Vagina (tissue), 2 donors: ENCODE measurements around the gene ITGAE. TPM values are rescaled to one million over a fixed set of nuclear protein-coding genes. Genes with fewer than 3 reads are reported as not detected.

Source experiments
- DNase-seq, 2 donors: peaks; one replicate each; pipeline ENCODE4 v3.0.0-alpha.2; 2017; ENCODE audit errors: extremely low spot score in 2 of 2
- H3K27ac ChIP-seq: fragments of 200-600 bp; sonication (generic); one replicate; pipeline ENCODE4 v1.5.1; 2019
- H3K27me3 ChIP-seq: fragments of 200-600 bp; sonication (generic); one replicate; pipeline ENCODE4 v1.5.1; 2019
- H3K36me3 ChIP-seq, 2 donors: fragments of 200-600 bp; sonication (generic); one replicate each; pipeline ENCODE4 v1.5.1; 2017 to 2019
- H3K4me1 ChIP-seq: fragments of 200-600 bp; sonication (generic); one replicate; pipeline ENCODE4 v1.5.1; 2019
- H3K4me3 ChIP-seq, 2 donors: fragments of 200-600 bp; sonication (generic); 1 replicate in 1 of 2; 2 replicates in 1 of 2; pipeline ENCODE4 v1.5.1; 2016 to 2019
- H3K9me3 ChIP-seq: fragments of 200-600 bp; sonication (generic); one replicate; pipeline ENCODE4 v1.5.1; 2019
- CTCF ChIP-seq, 3 experiments: fragments of 450-650 bp in 2 of 3; fragments of 200-600 bp in 1 of 3; sonication (generic) in 1 of 3; IDR thresholded peaks; one replicate each; pipeline ENCODE4 v1.5.1; 2017 to 2019; ENCODE audit warnings: antibody characterized with exemption in 3 of 3, mild to moderate bottlenecking in 2 of 3, moderate library complexity in 2 of 3
- POLR2A ChIP-seq, 2 donors: fragments of 450-650 bp; IDR thresholded peaks; one replicate each; pipeline ENCODE4 v1.6.1; 2017; ENCODE audit warnings: antibody characterized with exemption in 2 of 2, mild to moderate bottlenecking in 2 of 2, moderate library complexity in 2 of 2
- POLR2AphosphoS5 ChIP-seq, 2 donors: sonication (generic); formaldehyde crosslinking; IDR thresholded peaks; one replicate each; pipeline ENCODE4 v1.9.0; 2017; ENCODE audit warnings: antibody characterized with exemption in 2 of 2, mild to moderate bottlenecking in 2 of 2, low read depth in 1 of 2; ENCODE audit not compliant: insufficient read depth in 1 of 2
- intact Hi-C: fragments of 100-400 bp; cut with DNase I; formaldehyde crosslinking; loops from one replicate; pipeline ENCODE4 v1.15.1; 2023
- total RNA-seq: library from RNA; depleted of rRNA; stranded (reverse); fragments of >200 nt; gene quantifications from one replicate; pipeline ENCODE4 v1.2.3, GENCODE V29; 2016

Gene ITGAE
- total RNA-seq, 1 donor from 2014 or later = 30.9 TPM

DNA sequence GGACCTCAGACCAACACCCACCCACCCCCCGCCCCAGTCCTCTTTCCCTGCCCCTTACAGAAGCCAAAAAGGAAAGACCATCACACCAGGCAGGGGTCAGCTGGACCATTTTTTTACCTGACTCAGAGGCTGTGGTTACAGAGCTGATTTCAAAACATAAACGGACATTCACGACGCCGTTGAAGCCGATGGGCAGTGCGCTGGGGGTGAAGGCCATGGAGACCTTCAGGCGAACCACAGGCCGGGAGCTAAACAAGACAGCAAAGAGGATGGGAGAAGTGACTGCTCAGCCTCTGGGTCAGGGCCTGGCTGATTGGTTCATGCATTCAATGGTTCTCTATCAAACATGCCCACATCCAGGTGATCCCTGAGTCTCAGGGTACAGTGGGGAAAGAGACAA lies 53.2 kb downstream of the ITGAE start:
- Histone ChIP-seq H3K27me3 (no peaks in the 10 kb centered on the region), H3K4me3 (no peak overlapping the region), H3K27ac (no peak overlapping the region), H3K9me3 (no peaks in the 10 kb centered on the region), H3K4me1 (no peaks in the 10 kb centered on the region), H3K36me3 (no peaks in the 10 kb centered on the region)
- TF ChIP-seq CTCF (IDR thresholded peaks at IDR 0.05) = no peak
- TF ChIP-seq POLR2A (IDR thresholded peaks at IDR 0.05) = no peak
- no peak for TF ChIP-seq POLR2AphosphoS5 (IDR thresholded peaks at IDR 0.05; ENCODE audit: insufficient read depth in 1 of 2, low read depth in 1 of 2)
- no peak for DNase-seq
- intact Hi-C loops = no loop called here

GRCh38 chr17:3745071-3745470 lies 55.9 kb downstream of the ITGAE start:
- Histone ChIP-seq H3K27ac (no peak overlapping the region), H3K4me3 (no peak overlapping the region), H3K27me3 (no peaks in the 10 kb centered on the region), H3K4me1 (no peaks in the 10 kb centered on the region), H3K36me3 (no peaks in the 10 kb centered on the region), H3K9me3 (no peaks in the 10 kb centered on the region)
- intact Hi-C loops = no loop called here
- DNase-seq = no peak
- TF ChIP-seq CTCF (IDR thresholded peaks at IDR 0.05) = no peak
- TF ChIP-seq POLR2AphosphoS5 (IDR thresholded peaks at IDR 0.05; ENCODE audit: insufficient read depth in 1 of 2, low read depth in 1 of 2) = no peak
- no peak for TF ChIP-seq POLR2A (IDR thresholded peaks at IDR 0.05)

DNA sequence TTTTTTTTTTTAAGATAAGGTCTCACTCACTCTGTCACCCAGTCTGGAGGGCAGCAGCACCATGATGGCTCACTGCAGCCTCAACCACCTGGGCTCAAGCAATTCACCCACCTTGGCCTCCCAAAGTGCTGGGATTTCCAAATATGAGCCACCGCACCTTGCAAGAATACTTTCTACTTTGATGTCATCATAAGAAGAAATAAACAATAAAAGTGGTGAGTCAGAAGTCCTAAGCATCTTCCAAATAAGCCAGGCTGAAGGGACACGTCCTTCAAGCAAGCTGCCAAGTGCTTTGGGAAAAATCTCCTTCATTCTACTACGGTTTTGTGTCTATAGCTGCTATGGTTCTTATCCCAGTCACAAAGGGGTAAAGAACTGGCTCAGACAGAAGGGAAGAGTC lies 57.0 kb downstream of the ITGAE start:
- intact Hi-C loops = no loop called here
- Histone ChIP-seq H3K36me3 (no peaks in the 10 kb centered on the region), H3K27ac (no peak overlapping the region), H3K4me1 (no peaks in the 10 kb centered on the region), H3K4me3 (no peak overlapping the region), H3K27me3 (no peaks in the 10 kb centered on the region), H3K9me3 (no peaks in the 10 kb centered on the region)
- TF ChIP-seq POLR2A (IDR thresholded peaks at IDR 0.05) = no peak
- no peak for TF ChIP-seq POLR2AphosphoS5 (IDR thresholded peaks at IDR 0.05; ENCODE audit: insufficient read depth in 1 of 2, low read depth in 1 of 2)
- no peak for TF ChIP-seq CTCF (IDR thresholded peaks at IDR 0.05)
- no peak for DNase-seq

GRCh38 chr17:3740611-3741073 lies 60.3 kb downstream of the ITGAE start:
- Histone ChIP-seq H3K4me3 (no peak overlapping the region), H3K4me1 (peaks cover 7% of the 10 kb centered on the region), H3K27me3 (no peaks in the 10 kb centered on the region), H3K9me3 (no peaks in the 10 kb centered on the region), H3K27ac (no peak overlapping the region), H3K36me3 (no peaks in the 10 kb centered on the region)
- intact Hi-C loops = no loop called here
- TF ChIP-seq POLR2A (IDR thresholded peaks at IDR 0.05) = no peak
- TF ChIP-seq CTCF (IDR thresholded peaks at IDR 0.05) = no peak
- no peak for TF ChIP-seq POLR2AphosphoS5 (IDR thresholded peaks at IDR 0.05; ENCODE audit: insufficient read depth in 1 of 2, low read depth in 1 of 2)
- no peak for DNase-seq

DNA sequence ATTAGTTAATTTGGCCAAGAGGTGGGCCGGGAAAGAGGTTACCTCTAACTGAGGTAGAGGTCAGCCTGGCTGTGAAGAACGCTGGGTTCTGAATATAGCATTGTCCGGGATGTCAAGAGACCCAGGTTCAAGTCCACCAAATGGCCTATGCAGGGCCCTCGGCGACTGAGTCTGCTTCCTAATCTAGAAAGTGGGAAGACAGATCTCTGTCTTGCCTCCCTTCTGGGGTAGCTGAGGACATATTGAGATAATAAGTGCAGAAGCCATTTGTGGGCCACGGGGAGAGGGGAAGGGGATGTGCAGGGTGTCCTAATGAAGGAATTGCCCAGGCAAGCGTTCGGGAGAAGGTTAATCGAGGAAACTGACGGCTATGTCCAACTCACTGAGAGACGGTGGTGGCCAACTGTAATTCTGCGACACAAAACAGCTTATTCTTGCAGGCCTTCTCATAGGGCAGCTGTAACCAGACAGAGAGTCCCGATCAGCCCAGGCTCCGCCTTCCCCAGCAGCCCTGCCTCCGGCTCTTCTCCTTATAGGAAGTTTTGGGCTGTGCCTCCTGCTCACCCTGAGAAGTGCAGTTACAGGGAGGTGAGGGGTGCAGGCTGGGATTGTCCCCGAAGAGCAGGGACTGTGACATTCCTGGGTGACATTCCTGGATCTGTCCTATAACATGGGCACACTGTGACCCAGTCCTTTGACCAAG lies 61.4 kb downstream of the ITGAE start:
- Histone ChIP-seq H3K27ac (no peak overlapping the region), H3K27me3 (no peaks in the 10 kb centered on the region), H3K36me3 (no peaks in the 10 kb centered on the region), H3K4me1 (peaks cover 7% of the 10 kb centered on the region), H3K9me3 (no peaks in the 10 kb centered on the region), H3K4me3 (no peak overlapping the region)
- intact Hi-C loops = no loop called here
- TF ChIP-seq POLR2A (IDR thresholded peaks at IDR 0.05) (no peak), POLR2AphosphoS5 (IDR thresholded peaks at IDR 0.05; ENCODE audit: insufficient read depth in 1 of 2, low read depth in 1 of 2) (no peak), CTCF (IDR thresholded peaks at IDR 0.05) (no peak)
- no peak for DNase-seq
